Measurements from ENCODE around the gene SIK1.
"Not testable (repeated sequence)": the region's sequence is repeated elsewhere in the genome, so short reads cannot be mapped to it uniquely, and the experiment has no call there.

DNA sequence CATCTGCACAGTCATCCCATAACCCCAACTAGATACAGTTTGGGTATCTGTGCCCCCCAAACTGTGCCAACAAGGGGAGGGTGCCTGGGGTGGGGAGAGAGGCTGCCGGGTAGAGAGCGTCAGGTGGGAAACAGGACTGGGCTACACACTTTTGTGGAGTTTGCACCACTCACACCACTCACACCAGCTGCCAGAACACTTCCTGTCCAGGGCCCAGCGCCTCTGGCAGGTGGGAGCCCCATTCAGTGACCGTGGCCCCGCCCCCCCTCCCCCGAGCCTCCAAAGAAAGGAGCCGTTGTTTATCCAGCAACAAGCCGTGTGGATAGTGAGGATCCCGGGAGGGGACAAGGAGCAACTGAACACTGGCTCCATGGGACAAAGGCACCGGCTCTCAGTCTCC, 44.0 kb downstream of the SIK1 start:
- TF ChIP-seq, protein P1, sequence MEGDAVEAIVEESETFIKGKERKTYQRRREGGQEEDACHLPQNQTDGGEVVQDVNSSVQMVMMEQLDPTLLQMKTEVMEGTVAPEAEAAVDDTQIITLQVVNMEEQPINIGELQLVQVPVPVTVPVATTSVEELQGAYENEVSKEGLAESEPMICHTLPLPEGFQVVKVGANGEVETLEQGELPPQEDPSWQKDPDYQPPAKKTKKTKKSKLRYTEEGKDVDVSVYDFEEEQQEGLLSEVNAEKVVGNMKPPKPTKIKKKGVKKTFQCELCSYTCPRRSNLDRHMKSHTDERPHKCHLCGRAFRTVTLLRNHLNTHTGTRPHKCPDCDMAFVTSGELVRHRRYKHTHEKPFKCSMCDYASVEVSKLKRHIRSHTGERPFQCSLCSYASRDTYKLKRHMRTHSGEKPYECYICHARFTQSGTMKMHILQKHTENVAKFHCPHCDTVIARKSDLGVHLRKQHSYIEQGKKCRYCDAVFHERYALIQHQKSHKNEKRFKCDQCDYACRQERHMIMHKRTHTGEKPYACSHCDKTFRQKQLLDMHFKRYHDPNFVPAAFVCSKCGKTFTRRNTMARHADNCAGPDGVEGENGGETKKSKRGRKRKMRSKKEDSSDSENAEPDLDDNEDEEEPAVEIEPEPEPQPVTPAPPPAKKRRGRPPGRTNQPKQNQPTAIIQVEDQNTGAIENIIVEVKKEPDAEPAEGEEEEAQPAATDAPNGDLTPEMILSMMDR (IDR thresholded peaks at IDR 0.05), result not testable (repeated sequence)
- TF ChIP-seq, protein P2, sequence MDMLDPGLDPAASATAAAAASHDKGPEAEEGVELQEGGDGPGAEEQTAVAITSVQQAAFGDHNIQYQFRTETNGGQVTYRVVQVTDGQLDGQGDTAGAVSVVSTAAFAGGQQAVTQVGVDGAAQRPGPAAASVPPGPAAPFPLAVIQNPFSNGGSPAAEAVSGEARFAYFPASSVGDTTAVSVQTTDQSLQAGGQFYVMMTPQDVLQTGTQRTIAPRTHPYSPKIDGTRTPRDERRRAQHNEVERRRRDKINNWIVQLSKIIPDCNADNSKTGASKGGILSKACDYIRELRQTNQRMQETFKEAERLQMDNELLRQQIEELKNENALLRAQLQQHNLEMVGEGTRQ (CRISPR knock-in tag; IDR thresholded peaks at IDR 0.05), result not testable (repeated sequence)
- TF ChIP-seq, protein P3, sequence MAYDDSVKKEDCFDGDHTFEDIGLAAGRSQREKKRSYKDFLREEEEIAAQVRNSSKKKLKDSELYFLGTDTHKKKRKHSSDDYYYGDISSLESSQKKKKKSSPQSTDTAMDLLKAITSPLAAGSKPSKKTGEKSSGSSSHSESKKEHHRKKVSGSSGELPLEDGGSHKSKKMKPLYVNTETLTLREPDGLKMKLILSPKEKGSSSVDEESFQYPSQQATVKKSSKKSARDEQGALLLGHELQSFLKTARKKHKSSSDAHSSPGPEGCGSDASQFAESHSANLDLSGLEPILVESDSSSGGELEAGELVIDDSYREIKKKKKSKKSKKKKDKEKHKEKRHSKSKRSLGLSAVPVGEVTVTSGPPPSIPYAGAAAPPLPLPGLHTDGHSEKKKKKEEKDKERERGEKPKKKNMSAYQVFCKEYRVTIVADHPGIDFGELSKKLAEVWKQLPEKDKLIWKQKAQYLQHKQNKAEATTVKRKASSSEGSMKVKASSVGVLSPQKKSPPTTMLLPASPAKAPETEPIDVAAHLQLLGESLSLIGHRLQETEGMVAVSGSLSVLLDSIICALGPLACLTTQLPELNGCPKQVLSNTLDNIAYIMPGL (CRISPR knock-in tag; IDR thresholded peaks at IDR 0.05), result not testable (repeated sequence)
- TF ChIP-seq CREM, ZNF232, ZNF121, JUN (CRISPR knock-in tag; IDR thresholded peaks at IDR 0.05): not testable (repeated sequence)
- TF ChIP-seq, protein P4, sequence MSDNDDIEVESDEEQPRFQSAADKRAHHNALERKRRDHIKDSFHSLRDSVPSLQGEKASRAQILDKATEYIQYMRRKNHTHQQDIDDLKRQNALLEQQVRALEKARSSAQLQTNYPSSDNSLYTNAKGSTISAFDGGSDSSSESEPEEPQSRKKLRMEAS (CRISPR knock-in tag; IDR thresholded peaks at IDR 0.05), result not testable (repeated sequence)
- TF ChIP-seq, protein P5, sequence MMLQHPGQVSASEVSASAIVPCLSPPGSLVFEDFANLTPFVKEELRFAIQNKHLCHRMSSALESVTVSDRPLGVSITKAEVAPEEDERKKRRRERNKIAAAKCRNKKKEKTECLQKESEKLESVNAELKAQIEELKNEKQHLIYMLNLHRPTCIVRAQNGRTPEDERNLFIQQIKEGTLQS (CRISPR knock-in tag; conservative IDR thresholded peaks at IDR 0.05), result not testable (repeated sequence)
- TF ChIP-seq, protein P6, sequence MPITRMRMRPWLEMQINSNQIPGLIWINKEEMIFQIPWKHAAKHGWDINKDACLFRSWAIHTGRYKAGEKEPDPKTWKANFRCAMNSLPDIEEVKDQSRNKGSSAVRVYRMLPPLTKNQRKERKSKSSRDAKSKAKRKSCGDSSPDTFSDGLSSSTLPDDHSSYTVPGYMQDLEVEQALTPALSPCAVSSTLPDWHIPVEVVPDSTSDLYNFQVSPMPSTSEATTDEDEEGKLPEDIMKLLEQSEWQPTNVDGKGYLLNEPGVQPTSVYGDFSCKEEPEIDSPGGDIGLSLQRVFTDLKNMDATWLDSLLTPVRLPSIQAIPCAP (CRISPR knock-in tag; IDR thresholded peaks at IDR 0.05), result not testable (repeated sequence)
- TF ChIP-seq, protein P7, sequence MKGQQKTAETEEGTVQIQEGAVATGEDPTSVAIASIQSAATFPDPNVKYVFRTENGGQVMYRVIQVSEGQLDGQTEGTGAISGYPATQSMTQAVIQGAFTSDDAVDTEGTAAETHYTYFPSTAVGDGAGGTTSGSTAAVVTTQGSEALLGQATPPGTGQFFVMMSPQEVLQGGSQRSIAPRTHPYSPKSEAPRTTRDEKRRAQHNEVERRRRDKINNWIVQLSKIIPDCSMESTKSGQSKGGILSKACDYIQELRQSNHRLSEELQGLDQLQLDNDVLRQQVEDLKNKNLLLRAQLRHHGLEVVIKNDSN (CRISPR knock-in tag; IDR thresholded peaks at IDR 0.05), result not testable (repeated sequence)
- TF ChIP-seq, protein P8, sequence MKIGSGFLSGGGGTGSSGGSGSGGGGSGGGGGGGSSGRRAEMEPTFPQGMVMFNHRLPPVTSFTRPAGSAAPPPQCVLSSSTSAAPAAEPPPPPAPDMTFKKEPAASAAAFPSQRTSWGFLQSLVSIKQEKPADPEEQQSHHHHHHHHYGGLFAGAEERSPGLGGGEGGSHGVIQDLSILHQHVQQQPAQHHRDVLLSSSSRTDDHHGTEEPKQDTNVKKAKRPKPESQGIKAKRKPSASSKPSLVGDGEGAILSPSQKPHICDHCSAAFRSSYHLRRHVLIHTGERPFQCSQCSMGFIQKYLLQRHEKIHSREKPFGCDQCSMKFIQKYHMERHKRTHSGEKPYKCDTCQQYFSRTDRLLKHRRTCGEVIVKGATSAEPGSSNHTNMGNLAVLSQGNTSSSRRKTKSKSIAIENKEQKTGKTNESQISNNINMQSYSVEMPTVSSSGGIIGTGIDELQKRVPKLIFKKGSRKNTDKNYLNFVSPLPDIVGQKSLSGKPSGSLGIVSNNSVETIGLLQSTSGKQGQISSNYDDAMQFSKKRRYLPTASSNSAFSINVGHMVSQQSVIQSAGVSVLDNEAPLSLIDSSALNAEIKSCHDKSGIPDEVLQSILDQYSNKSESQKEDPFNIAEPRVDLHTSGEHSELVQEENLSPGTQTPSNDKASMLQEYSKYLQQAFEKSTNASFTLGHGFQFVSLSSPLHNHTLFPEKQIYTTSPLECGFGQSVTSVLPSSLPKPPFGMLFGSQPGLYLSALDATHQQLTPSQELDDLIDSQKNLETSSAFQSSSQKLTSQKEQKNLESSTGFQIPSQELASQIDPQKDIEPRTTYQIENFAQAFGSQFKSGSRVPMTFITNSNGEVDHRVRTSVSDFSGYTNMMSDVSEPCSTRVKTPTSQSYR (CRISPR knock-in tag; IDR thresholded peaks at IDR 0.05), result not testable (repeated sequence)

Data from WTC11 (cell line).